ENCODE measurements around the gene RSAD2. TPM values are rescaled to one million over a fixed set of nuclear protein-coding genes. Genes with fewer than 3 reads are reported as not detected.

Gene RSAD2
- polyA plus RNA-seq, 5 donors: 3.7 to 5.8 (median 4.7) TPM

- no peak for DNase-seq
Measured at GRCh38 chr2:6863792-6864191, 13.8 kb upstream of the RSAD2 start.

GRCh38 chr2:6864231-6864754 lies 13.3 kb upstream of the RSAD2 start:
- no peak for DNase-seq

GRCh38 chr2:6864923-6865345 lies 12.6 kb upstream of the RSAD2 start:
- peak in 1 of 2 donors; percentile 36 for DNase-seq

GRCh38 chr2:6865346-6866274 lies 12.0 kb upstream of the RSAD2 start, which contains the start of gene CMPK2:
Gene CMPK2, minus strand, starts transcription at chr2:6865907. Its CDS starts 211 bp downstream, at chr2:6865696.
- DNase-seq: peak; percentile 62 to 67

GRCh38 chr2:6866275-6866671 lies 11.3 kb upstream of the RSAD2 start:
- DNase-seq: peak in 1 of 2 donors; percentile 22

- DNase-seq: no peak
Measured at GRCh38 chr2:6866982-6867381, 10.6 kb upstream of the RSAD2 start.

GRCh38 chr2:6872394-6872793 lies 5.2 kb upstream of the RSAD2 start:
- no peak for DNase-seq

- DNase-seq: no peak
Measured at GRCh38 chr2:6874032-6874431, 3.5 kb upstream of the RSAD2 start.

- no peak for DNase-seq
Measured at GRCh38 chr2:6876309-6876708, 1.3 kb upstream of the RSAD2 start.

- no peak for DNase-seq
Measured at GRCh38 chr2:6878549-6878948, 972 bp downstream of the RSAD2 start.

GRCh38 chr2:6879011-6879410 lies 1.4 kb downstream of the RSAD2 start:
- DNase-seq: no peak

- no peak for DNase-seq
Measured at GRCh38 chr2:6880200-6880733, 2.7 kb downstream of the RSAD2 start.

GRCh38 chr2:6881046-6881445 lies 3.5 kb downstream of the RSAD2 start:
- no peak for DNase-seq

GRCh38 chr2:6881516-6881915 lies 3.9 kb downstream of the RSAD2 start:
- DNase-seq: no peak

GRCh38 chr2:6883448-6884122 lies 6.0 kb downstream of the RSAD2 start:
- DNase-seq: peak; percentile 65 to 67

- no peak for DNase-seq
Measured at GRCh38 chr2:6885551-6885950, 8.0 kb downstream of the RSAD2 start.

- DNase-seq: no peak
Measured at GRCh38 chr2:6885968-6886367, 8.4 kb downstream of the RSAD2 start.

GRCh38 chr2:6887751-6888192 lies 10.2 kb downstream of the RSAD2 start:
- DNase-seq: no peak

GRCh38 chr2:6888724-6889123 lies 11.1 kb downstream of the RSAD2 start:
- DNase-seq: no peak

GRCh38 chr2:6893876-6894482 lies 16.4 kb downstream of the RSAD2 start:
- no peak for DNase-seq

GRCh38 chr2:6896930-6897759 lies 19.6 kb downstream of the RSAD2 start:
- DNase-seq: no peak

Data from right lung (tissue), 5 donors.